PC-9 (cell line): ENCODE measurements around the gene OR2AT4. TPM values are rescaled to one million over a fixed set of nuclear protein-coding genes. Genes with fewer than 3 reads are reported as not detected.

Experiments used
- Bru-seq: library from RNA; stranded (reverse); fragments of 400-500 nt; gene quantifications from one replicate; lab custom pipeline; 2021; lab: Mats Ljungman, UMichigan
- BruChase-seq, 2 experiments: library from RNA; stranded (reverse); fragments of 400-500 nt; gene quantifications; one replicate each; lab custom pipeline; 2021; lab: Mats Ljungman, UMichigan
- BruUV-seq: library from RNA; stranded (reverse); fragments of 400-500 nt; replicated peaks from 2 replicates; lab custom pipeline; 2021; lab: Mats Ljungman, UMichigan
- CTCF ChIA-PET: fragments of 300-600 bp; sonication (Branson Sonifier 250); formaldehyde crosslinking; loops from one replicate; lab custom pipeline; 2022; ENCODE audit warnings: antibody characterized with exemption; lab: Charles Lee
- POLR2A ChIA-PET: fragments of 300-600 bp; sonication (Branson Sonifier 250); formaldehyde crosslinking; loops from one replicate; lab custom pipeline; 2022; ENCODE audit warnings: antibody characterized with exemption; ENCODE audit not compliant: unreplicated experiment; lab: Charles Lee
- DNase-seq, 2 experiments: peaks; one replicate each; pipeline versions ENCODE4 v3.0.0 to v3.0.0-alpha.2; 2015 to 2022; ENCODE audit warnings: mixed read lengths in 1 of 2
- H2AFZ ChIP-seq: fragments of 200-600 bp; sonication (generic); 2 replicates; pipeline ENCODE4 v1.8.1; 2017; ENCODE audit warnings: antibody characterized with exemption
- H3F3A ChIP-seq: fragments of 200-600 bp; sonication (generic); 2 replicates; pipeline ENCODE4 v1.8.1; 2017; ENCODE audit warnings: antibody characterized with exemption, mild to moderate bottlenecking, low read depth; ENCODE audit not compliant: insufficient read depth
- H3K27ac ChIP-seq: fragments of 200-600 bp; sonication (generic); 2 replicates; pipeline ENCODE4 v1.6.1; 2016; ENCODE audit warnings: mixed run types
- H3K27me3 ChIP-seq: fragments of 200-600 bp; sonication (generic); 2 replicates; pipeline ENCODE4 v1.6.1; 2016; ENCODE audit warnings: low read depth, mixed run types; ENCODE audit not compliant: insufficient read depth
- H3K36me3 ChIP-seq: fragments of 200-600 bp; sonication (generic); 2 replicates; pipeline ENCODE4 v1.6.1; 2016; ENCODE audit warnings: low read depth, mixed run types
- H3K4me1 ChIP-seq: fragments of 200-600 bp; sonication (generic); replicated peaks from 2 replicates; pipeline ENCODE4 v1.6.1; 2016; ENCODE audit warnings: mixed run types; ENCODE audit not compliant: insufficient read depth
- H3K4me2 ChIP-seq: fragments of 200-600 bp; sonication (generic); 2 replicates; pipeline ENCODE4 v1.6.1; 2017; ENCODE audit warnings: mixed run types
- H3K4me3 ChIP-seq: fragments of 200-600 bp; sonication (generic); 2 replicates; pipeline ENCODE4 v1.6.1; 2016; ENCODE audit warnings: mixed run types
- H3K79me2 ChIP-seq: fragments of 200-600 bp; sonication (generic); 2 replicates; pipeline ENCODE4 v1.6.1; 2017; ENCODE audit warnings: low read depth, mixed run types
- H3K9me2 ChIP-seq: fragments of 200-600 bp; sonication (generic); 2 replicates; pipeline ENCODE4 v1.8.1; 2017; ENCODE audit warnings: mild to moderate bottlenecking; ENCODE audit not compliant: insufficient read depth
- H3K9me3 ChIP-seq: fragments of 200-600 bp; sonication (generic); 2 replicates; pipeline ENCODE4 v1.8.1; 2016; ENCODE audit warnings: low read depth; ENCODE audit not compliant: insufficient read depth
- H4K20me1 ChIP-seq: fragments of 200-600 bp; sonication (generic); 2 replicates; pipeline ENCODE4 v1.8.1; 2017; ENCODE audit not compliant: insufficient read depth
- EZH2 ChIP-seq: fragments of 200-600 bp; sonication (generic); IDR thresholded peaks from 2 replicates; pipeline ENCODE4 v1.8.0; 2017; ENCODE audit warnings: antibody characterized with exemption, low read depth
- intact Hi-C: fragments of 100-400 bp; cut with micrococcal nuclease; formaldehyde crosslinking; loops from one replicate; pipeline ENCODE4 v1.10.0; 2022; ENCODE audit not compliant: unreplicated experiment
- long read RNA-seq: library from polyadenylated mRNA; stranded (forward); transcript quantifications from one replicate; pipeline ENCODE4 v2.0.0, GENCODE V29; 2022
- total RNA-seq: library from RNA; stranded (reverse); gene quantifications from 2 replicates; pipeline ENCODE4 v1.2.3, GENCODE V29; 2021
- TF ChIP-seq, protein P1 (sequence below): fragments of 200-600 bp; sonication (generic); conservative IDR thresholded peaks from 2 replicates; pipeline ENCODE4 v1.6.1; 2017; ENCODE audit warnings: mixed run types, antibody characterized with exemption, mild to moderate bottlenecking, moderate library complexity

Gene OR2AT4
- total RNA-seq (0.11 TPM in 1 of 2 replicates, not detected in the other), Bru-seq, nascent RNA (percentile 20 among the genes with signal in this experiment), BruChase-seq, experiment 1, labeled RNA remaining after a 2-hour chase (percentile 10 among the genes with signal in this experiment), BruChase-seq, experiment 2, labeled RNA remaining after a 6-hour chase (percentile 6 among the genes with signal in this experiment)
- long read RNA-seq: 0 reads

DNA sequence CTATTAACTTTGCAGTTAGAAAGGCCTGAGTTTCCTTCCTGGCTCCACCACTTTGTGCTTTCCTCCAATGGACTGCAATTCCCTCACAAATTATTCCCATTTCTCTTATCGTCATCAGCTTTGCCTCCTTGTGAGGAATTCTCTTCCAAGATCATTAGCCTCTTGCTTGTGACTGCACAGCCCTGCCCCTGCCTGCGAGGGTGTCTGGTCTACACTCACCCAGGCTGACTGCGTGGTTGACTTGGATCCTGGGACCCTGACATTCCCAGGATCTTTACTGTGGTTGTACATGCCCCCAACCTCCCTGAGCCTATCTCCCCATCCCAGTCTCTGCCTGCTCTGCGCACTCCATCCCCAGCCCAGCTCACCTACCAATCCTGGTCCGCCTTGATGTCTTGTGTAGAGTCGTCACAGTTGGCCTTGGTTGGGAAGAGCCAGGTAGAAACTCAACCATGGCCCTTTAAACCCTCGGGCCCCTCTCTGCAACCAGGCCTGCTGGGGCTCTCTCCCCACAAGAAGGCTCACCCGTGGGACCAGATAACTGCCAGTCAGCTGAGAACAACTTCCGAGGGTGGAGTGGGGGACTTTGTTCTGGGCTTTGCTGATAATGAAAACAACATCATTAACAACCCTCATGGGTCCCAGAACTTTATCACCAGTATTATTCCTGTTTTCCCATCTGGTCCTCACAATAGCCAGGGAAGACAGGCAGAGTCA is at the start of gene OR2AT4:
Gene OR2AT4 (minus strand): TSS at position 421 of the 717 bp plus-strand sequence.
- no peaks in the 10 kb centered on the region for H3K79me2 ChIP-seq
- intact Hi-C loops: no loop called here
- TF ChIP-seq EZH2: no peak
- TF ChIP-seq, protein P1, sequence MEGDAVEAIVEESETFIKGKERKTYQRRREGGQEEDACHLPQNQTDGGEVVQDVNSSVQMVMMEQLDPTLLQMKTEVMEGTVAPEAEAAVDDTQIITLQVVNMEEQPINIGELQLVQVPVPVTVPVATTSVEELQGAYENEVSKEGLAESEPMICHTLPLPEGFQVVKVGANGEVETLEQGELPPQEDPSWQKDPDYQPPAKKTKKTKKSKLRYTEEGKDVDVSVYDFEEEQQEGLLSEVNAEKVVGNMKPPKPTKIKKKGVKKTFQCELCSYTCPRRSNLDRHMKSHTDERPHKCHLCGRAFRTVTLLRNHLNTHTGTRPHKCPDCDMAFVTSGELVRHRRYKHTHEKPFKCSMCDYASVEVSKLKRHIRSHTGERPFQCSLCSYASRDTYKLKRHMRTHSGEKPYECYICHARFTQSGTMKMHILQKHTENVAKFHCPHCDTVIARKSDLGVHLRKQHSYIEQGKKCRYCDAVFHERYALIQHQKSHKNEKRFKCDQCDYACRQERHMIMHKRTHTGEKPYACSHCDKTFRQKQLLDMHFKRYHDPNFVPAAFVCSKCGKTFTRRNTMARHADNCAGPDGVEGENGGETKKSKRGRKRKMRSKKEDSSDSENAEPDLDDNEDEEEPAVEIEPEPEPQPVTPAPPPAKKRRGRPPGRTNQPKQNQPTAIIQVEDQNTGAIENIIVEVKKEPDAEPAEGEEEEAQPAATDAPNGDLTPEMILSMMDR: no peak
- H4K20me1 ChIP-seq: no peaks in the 10 kb centered on the region
- H3K27me3 ChIP-seq: peaks cover 42% of the 10 kb centered on the region
- H3K9me2 ChIP-seq: no peaks in the 10 kb centered on the region
- no peak within 1 kb of the TSS for H3K27ac ChIP-seq
- CTCF ChIA-PET: no interaction called here
- BruUV-seq: no TSS peak
- H3K9me3 ChIP-seq: no peaks in the 10 kb centered on the region
- H3F3A ChIP-seq: no peaks in the 10 kb centered on the region
- H2AFZ ChIP-seq: no peak within 1 kb of the TSS
- H3K36me3 ChIP-seq: no peaks in the 10 kb centered on the region
- no peak within 1 kb of the TSS for H3K4me2 ChIP-seq
- no peak for DNase-seq
- H3K4me3 ChIP-seq: no peak within 1 kb of the TSS
- no peaks in the 10 kb centered on the region for H3K4me1 ChIP-seq
- POLR2A ChIA-PET: no interaction called here

DNA sequence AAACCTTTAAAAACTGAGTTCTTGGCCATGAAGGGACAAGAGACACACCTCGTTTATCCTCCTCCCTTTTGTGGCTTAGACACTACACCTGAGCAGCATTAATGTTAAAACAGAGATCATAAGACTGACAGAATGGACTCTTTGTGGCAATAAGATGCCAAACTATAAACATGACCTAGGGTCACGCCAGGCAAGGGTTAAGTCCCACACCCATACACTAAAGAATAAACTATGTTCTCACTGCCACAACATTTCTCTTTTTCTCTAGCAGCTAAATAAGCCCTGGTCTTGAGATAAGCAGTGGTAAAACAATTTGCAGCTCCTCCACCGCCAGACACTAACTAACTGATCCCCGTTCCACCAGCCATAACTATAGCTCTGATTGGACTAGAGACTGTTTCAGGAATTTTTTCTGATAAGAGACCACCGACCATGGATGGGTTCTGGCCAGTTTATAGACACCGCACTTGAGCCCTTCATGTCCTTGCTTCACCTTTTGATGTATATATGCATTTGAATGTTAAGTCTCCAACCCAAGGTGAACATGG is 49.4 kb upstream of the OR2AT4 start:
- TF ChIP-seq EZH2: no peak
- TF ChIP-seq, protein P1: no peak
- Histone ChIP-seq H3K9me2 (no peaks in the 10 kb centered on the region), H3K9me3 (no peaks in the 10 kb centered on the region), H2AFZ (no peak overlapping the region), H3K4me3 (no peak overlapping the region), H3K4me2 (no peak overlapping the region), H3K4me1 (no peaks in the 10 kb centered on the region), H4K20me1 (no peaks in the 10 kb centered on the region), H3K27me3 (peaks cover 59% of the 10 kb centered on the region), H3K79me2 (no peaks in the 10 kb centered on the region), H3F3A (no peaks in the 10 kb centered on the region), H3K36me3 (no peaks in the 10 kb centered on the region), H3K27ac (no peak overlapping the region)
- intact Hi-C loops: loop anchor here (2.0 kb wide), 1 partner anchor 59 kb away; no protein-coding TSS in a partner anchor
- BruUV-seq: no TSS peak
- CTCF ChIA-PET: interaction anchor here (0.6 to 0.9 kb wide), 2 partner anchors 124 to 214 kb away, joined by 3 read pairs; no protein-coding TSS in a partner anchor
- no peak for DNase-seq
- POLR2A ChIA-PET: no interaction called here

DNA sequence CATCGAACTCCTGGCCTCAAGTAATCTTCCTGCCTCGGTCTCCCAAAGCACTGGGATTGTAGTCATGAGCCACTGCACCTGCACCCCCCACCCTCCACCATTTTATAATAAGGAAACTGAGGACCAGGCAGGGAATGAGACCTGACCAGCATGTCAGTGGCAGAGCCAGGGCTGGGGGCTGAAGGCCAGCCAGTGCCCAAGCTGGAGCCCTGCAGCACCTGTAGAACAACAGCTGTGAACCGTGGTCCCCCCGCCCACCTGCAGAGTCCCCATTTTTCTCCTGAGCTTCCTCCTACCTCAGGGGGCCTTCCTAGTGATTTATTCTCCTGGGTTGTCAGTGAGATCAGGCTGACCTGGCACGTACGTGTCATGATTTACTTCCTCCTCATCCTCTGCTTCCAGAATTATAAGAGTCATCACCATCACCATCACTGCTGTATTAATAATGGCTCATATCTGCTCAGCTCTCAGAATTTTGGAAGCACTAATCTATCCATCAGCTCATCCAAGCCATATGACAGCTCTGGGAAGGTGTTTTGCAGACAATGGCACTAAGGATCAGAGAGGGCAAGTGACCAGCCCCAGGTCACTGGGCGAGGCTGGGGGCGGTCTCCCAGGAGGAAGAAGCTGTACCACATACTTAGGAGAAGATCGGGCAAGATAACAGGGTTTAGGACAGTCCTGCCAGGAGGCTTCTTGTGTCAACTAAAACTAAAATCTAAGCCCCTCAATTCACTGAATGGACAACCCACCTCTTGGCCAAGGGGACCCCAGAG is 48.7 kb upstream of the OR2AT4 start:
- no peak overlapping the region for H2AFZ ChIP-seq
- ChIA-PET POLR2A (no interaction called here), CTCF (interaction anchor here (0.5 to 1.0 kb wide), 8 partner anchors 50 to 213 kb away, joined by 3 to 11 read pairs (median 4); no protein-coding TSS in a partner anchor)
- no peaks in the 10 kb centered on the region for H3K79me2 ChIP-seq
- H3F3A ChIP-seq: no peaks in the 10 kb centered on the region
- no peaks in the 10 kb centered on the region for H3K9me3 ChIP-seq
- H3K36me3 ChIP-seq: no peaks in the 10 kb centered on the region
- H3K27me3 ChIP-seq: peaks cover 52% of the 10 kb centered on the region
- no peak for DNase-seq
- H3K27ac ChIP-seq: no peak overlapping the region
- no peak overlapping the region for H3K4me2 ChIP-seq
- BruUV-seq: no TSS peak
- TF ChIP-seq, protein P1: no peak
- TF ChIP-seq EZH2: no peak
- H4K20me1 ChIP-seq: no peaks in the 10 kb centered on the region
- H3K9me2 ChIP-seq: no peaks in the 10 kb centered on the region
- no peak overlapping the region for H3K4me3 ChIP-seq
- H3K4me1 ChIP-seq: no peaks in the 10 kb centered on the region
- intact Hi-C loops: loop anchor here (2.0 kb wide), 1 partner anchor 59 kb away; no protein-coding TSS in a partner anchor
